ENCODE measurements around the gene REV3L. TPM values are rescaled to one million over a fixed set of nuclear protein-coding genes. Genes with fewer than 3 reads are reported as not detected.

REV3L gene
- total and polyA plus RNA-seq, 2 donors (not counting 1 experiment from before 2014, with no cell fraction given) = 4.7 to 37.9 TPM

DNA sequence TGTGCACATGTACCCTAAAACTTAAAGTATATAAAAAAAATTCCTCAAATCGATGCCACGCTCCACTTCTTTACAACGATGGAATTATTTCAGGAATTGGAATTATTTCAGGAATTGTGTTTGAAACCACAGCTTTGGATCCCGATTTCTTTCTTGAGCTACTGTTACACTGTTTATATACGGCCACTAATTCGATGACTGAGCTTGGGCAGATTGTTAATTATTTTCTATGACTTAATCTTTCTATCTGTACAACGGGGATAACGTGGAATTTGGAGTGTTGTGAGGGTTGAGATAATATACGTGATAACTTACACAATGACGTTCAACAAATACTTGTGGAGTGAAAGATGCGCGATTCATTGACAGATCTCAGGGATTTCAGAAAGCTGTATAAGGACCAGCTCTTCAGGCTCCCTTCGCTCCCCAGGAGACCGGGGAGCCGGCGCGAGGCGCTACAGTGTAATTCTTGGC is 224.4 kb downstream of the REV3L start:
- peak overlapping the region; percentile 95 for H3K27ac ChIP-seq (ENCODE audit: low read length in 2 of 2)
- no peaks in the 10 kb centered on the region for H3K9me3 ChIP-seq (ENCODE audit: control extremely low read depth in 1 of 3, control insufficient read depth in 2 of 3, insufficient read depth in 1 of 3, low read length in 2 of 3)
- H4K20me1 ChIP-seq (ENCODE audit: control insufficient read depth, insufficient read depth, low read length, poor library complexity, severe bottlenecking) = no peaks in the 10 kb centered on the region
- peaks cover 33% of the 10 kb centered on the region for H3K79me2 ChIP-seq (ENCODE audit: control insufficient read depth, insufficient read depth, low read length)
- 23% methylated on average over 11 of the region's 18 CpGs for WGBS (ENCODE audit: insufficient coverage)
- H2AFZ ChIP-seq (ENCODE audit: insufficient read depth, low read depth, low read length, poor library complexity, severe bottlenecking) = peak overlapping the region; percentile 87
- peak overlapping the region in 4 of 5 experiments; percentile 5 to 45 (median 38) for H3K4me3 ChIP-seq (ENCODE audit: control extremely low read depth in 1 of 5, extremely low read depth in 1 of 5, insufficient read depth in 1 of 5, low read depth in 2 of 5, low read length in 4 of 5)
- H3K4me1 Mint-ChIP-seq = peaks cover 25% of the 10 kb centered on the region
- peaks cover 0 to 11% of the 10 kb centered on the region in 2 experiments for H3K36me3 ChIP-seq (replicated peaks in 1 of 2; ENCODE audit: control extremely low read depth in 1 of 2, control insufficient read depth in 1 of 2, extremely low read depth in 1 of 2, insufficient read depth in 2 of 2, low read length in 1 of 2)
- peaks cover 7% of the 10 kb centered on the region for H3K27me3 Mint-ChIP-seq
- TF ChIP-seq EZH2 (IDR thresholded peaks at IDR 0.05; ENCODE audit: borderline replicate concordance, insufficient read depth, low read depth, low read length, poor library complexity, severe bottlenecking) = no peak
- TF ChIP-seq, protein P1, sequence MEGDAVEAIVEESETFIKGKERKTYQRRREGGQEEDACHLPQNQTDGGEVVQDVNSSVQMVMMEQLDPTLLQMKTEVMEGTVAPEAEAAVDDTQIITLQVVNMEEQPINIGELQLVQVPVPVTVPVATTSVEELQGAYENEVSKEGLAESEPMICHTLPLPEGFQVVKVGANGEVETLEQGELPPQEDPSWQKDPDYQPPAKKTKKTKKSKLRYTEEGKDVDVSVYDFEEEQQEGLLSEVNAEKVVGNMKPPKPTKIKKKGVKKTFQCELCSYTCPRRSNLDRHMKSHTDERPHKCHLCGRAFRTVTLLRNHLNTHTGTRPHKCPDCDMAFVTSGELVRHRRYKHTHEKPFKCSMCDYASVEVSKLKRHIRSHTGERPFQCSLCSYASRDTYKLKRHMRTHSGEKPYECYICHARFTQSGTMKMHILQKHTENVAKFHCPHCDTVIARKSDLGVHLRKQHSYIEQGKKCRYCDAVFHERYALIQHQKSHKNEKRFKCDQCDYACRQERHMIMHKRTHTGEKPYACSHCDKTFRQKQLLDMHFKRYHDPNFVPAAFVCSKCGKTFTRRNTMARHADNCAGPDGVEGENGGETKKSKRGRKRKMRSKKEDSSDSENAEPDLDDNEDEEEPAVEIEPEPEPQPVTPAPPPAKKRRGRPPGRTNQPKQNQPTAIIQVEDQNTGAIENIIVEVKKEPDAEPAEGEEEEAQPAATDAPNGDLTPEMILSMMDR (IDR thresholded peaks at IDR 0.05) = no peak
- H3K27ac Mint-ChIP-seq = peak overlapping the region; percentile 98
- H3K27me3 ChIP-seq (replicated peaks in 1 of 4; ENCODE audit: control extremely low read depth in 1 of 4, control insufficient read depth in 3 of 4, insufficient read depth in 4 of 4, low read length in 3 of 4) = no peaks in the 10 kb centered on the region
- no peaks in the 10 kb centered on the region for H3K9me3 Mint-ChIP-seq (ENCODE audit: insufficient read depth)
- peaks cover 17 to 26% of the 10 kb centered on the region in 2 donors for H3K4me1 ChIP-seq (ENCODE audit: control insufficient read depth in 2 of 2, insufficient read depth in 2 of 2, low read length in 2 of 2)
- H3K4me2 ChIP-seq (replicated peaks; ENCODE audit: low read depth, low read length, poor library complexity, severe bottlenecking) = peak overlapping the region; percentile 97
- ATAC-seq (ENCODE audit: low read depth) (no peak), DNase-seq (no peak)
- ChIA-PET POLR2A (interaction anchor here (1.0 to 1.9 kb wide), 5 partner anchors 11 to 443 kb away, joined by 4 to 26 read pairs (median 4); partner anchors contain the start of genes CDK19, REV3L and TRAF3IP2), CTCF (interaction anchor here (0.6 to 2.5 kb wide), 34 partner anchors 8 to 787 kb away, joined by 3 to 119 read pairs (median 4); partner anchors contain the start of genes REV3L and TRAF3IP2)
- peak overlapping the region; percentile 87 for H3K4me3 Mint-ChIP-seq
- intact Hi-C loops (cut with micrococcal nuclease) = loop anchor here (1.0 to 2.0 kb wide), 10 partner anchors 148 to 829 kb away; partner anchors contain the start of genes AMD1, FAM229B, FYN and REV3L
- peak overlapping the region; percentile 57 for H3K9ac ChIP-seq (ENCODE audit: low read length)

DNA sequence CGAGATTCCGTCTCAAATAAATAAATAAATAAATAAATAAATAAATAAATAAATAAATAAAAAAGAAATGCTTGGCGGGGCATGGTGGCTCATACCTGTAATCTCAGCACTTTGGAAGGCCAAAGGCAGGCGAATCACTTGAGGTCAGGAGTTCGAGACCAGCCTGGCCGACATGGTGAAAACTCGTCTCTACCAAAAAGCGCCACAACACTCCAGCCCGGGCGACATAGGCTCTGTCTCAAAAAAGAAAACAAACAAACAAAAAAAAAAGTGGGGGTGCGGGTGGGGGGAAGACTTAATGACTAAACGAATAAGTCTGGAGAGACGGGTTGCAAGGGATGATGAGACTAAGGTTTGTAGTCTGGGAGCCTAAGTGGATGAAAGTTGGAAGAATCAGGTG is 225.0 kb downstream of the REV3L start:
- H4K20me1 ChIP-seq (ENCODE audit: control insufficient read depth, insufficient read depth, low read length, poor library complexity, severe bottlenecking) = no peaks in the 10 kb centered on the region
- Mint-ChIP-seq H3K27ac (no peak overlapping the region), H3K4me3 (no peak overlapping the region), H3K9me3 (ENCODE audit: insufficient read depth) (no peaks in the 10 kb centered on the region), H3K27me3 (peaks cover 7% of the 10 kb centered on the region), H3K4me1 (peaks cover 25% of the 10 kb centered on the region)
- H3K9me3 ChIP-seq (ENCODE audit: control extremely low read depth in 1 of 3, control insufficient read depth in 2 of 3, insufficient read depth in 1 of 3, low read length in 2 of 3) = no peaks in the 10 kb centered on the region
- H3K27ac ChIP-seq (ENCODE audit: low read length in 2 of 2) = no peak overlapping the region
- no peaks in the 10 kb centered on the region for H3K27me3 ChIP-seq (replicated peaks in 1 of 4; ENCODE audit: control extremely low read depth in 1 of 4, control insufficient read depth in 3 of 4, insufficient read depth in 4 of 4, low read length in 3 of 4)
- ATAC-seq (ENCODE audit: low read depth) = no peak
- no peak overlapping the region for H3K4me2 ChIP-seq (replicated peaks; ENCODE audit: low read depth, low read length, poor library complexity, severe bottlenecking)
- ChIA-PET POLR2A (interaction anchor here (1.9 kb wide), 1 partner anchor 225 kb away, joined by 26 read pairs; the partner anchor contains the start of gene REV3L), CTCF (interaction anchor here (1.3 to 2.5 kb wide), 10 partner anchors 17 to 784 kb away, joined by 3 to 119 read pairs (median 6); no protein-coding TSS in a partner anchor)
- peaks cover 0 to 8% of the 10 kb centered on the region in 2 experiments for H3K36me3 ChIP-seq (replicated peaks in 1 of 2; ENCODE audit: control extremely low read depth in 1 of 2, control insufficient read depth in 1 of 2, extremely low read depth in 1 of 2, insufficient read depth in 2 of 2, low read length in 1 of 2)
- peaks cover 17 to 26% of the 10 kb centered on the region in 2 donors for H3K4me1 ChIP-seq (ENCODE audit: control insufficient read depth in 2 of 2, insufficient read depth in 2 of 2, low read length in 2 of 2)
- WGBS (ENCODE audit: insufficient coverage) = 96% methylated on average over 3 of the region's 13 CpGs
- H3K79me2 ChIP-seq (ENCODE audit: control insufficient read depth, insufficient read depth, low read length) = peaks cover 32% of the 10 kb centered on the region
- TF ChIP-seq, protein P1 (IDR thresholded peaks at IDR 0.05) = no peak
- no peak for TF ChIP-seq EZH2 (IDR thresholded peaks at IDR 0.05; ENCODE audit: borderline replicate concordance, insufficient read depth, low read depth, low read length, poor library complexity, severe bottlenecking)
- no peak overlapping the region for H2AFZ ChIP-seq (ENCODE audit: insufficient read depth, low read depth, low read length, poor library complexity, severe bottlenecking)
- H3K9ac ChIP-seq (ENCODE audit: low read length) = no peak overlapping the region
- no peak for DNase-seq
- intact Hi-C loops (cut with micrococcal nuclease) = loop anchor here (2.0 kb wide), 2 partner anchors 383 to 615 kb away; partner anchors contain the start of genes AMD1 and FYN
- no peak overlapping the region for H3K4me3 ChIP-seq (ENCODE audit: control extremely low read depth in 1 of 5, extremely low read depth in 1 of 5, insufficient read depth in 1 of 5, low read depth in 2 of 5, low read length in 4 of 5)
